HG02970 (cell line): ENCODE results near the gene DPH3.

Experiments used
- ATAC-seq: cut with Tn5 transposase; IDR thresholded peaks from one replicate; pipeline ENCODE4 v1.9.1; 2021; ENCODE audit warnings: mild to moderate bottlenecking, moderate library complexity, moderate number of reproducible peaks; ENCODE audit not compliant: unreplicated experiment, low FRiP score

The DPH3 gene

GRCh38 chr3:16258177-16258576, 6.6 kb downstream of the DPH3 start:
- no peak for ATAC-seq

- ATAC-seq, result no peak
Observed at GRCh38 chr3:16257309-16257708, 7.4 kb downstream of the DPH3 start.

- no peak for ATAC-seq
Observed at GRCh38 chr3:16255726-16256125, 9.0 kb downstream of the DPH3 start.

- no peak for ATAC-seq
Observed at GRCh38 chr3:16255326-16255725, 9.4 kb downstream of the DPH3 start.

- ATAC-seq, result no peak
Observed at GRCh38 chr3:16254916-16255315, 9.8 kb downstream of the DPH3 start.

- no peak for ATAC-seq
Observed at GRCh38 chr3:16253601-16254000, 11.1 kb downstream of the DPH3 start.

- ATAC-seq, result no peak
Observed at GRCh38 chr3:16252988-16253387, 11.8 kb downstream of the DPH3 start.

GRCh38 chr3:16252243-16252978, 12.3 kb downstream of the DPH3 start:
- ATAC-seq, result no peak

GRCh38 chr3:16251316-16252085, 13.2 kb downstream of the DPH3 start:
- no peak for ATAC-seq

- no peak for ATAC-seq
Observed at GRCh38 chr3:16249886-16250285, 14.9 kb downstream of the DPH3 start.

- no peak for ATAC-seq
Observed at GRCh38 chr3:16249336-16249735, 15.4 kb downstream of the DPH3 start.

- ATAC-seq, result no peak
Observed at GRCh38 chr3:16248556-16248955, 16.2 kb downstream of the DPH3 start.

GRCh38 chr3:16247282-16248061, 17.3 kb downstream of the DPH3 start:
- ATAC-seq, result peak; percentile 62

GRCh38 chr3:16245609-16246008, 19.1 kb downstream of the DPH3 start:
- no peak for ATAC-seq

GRCh38 chr3:16243706-16244490, 20.8 kb downstream of the DPH3 start:
- ATAC-seq, result no peak

GRCh38 chr3:16242177-16242576, 22.6 kb downstream of the DPH3 start:
- no peak for ATAC-seq

- no peak for ATAC-seq
Observed at GRCh38 chr3:16241225-16241624, 23.5 kb downstream of the DPH3 start.

GRCh38 chr3:16240229-16241023, 24.3 kb downstream of the DPH3 start:
- no peak for ATAC-seq

GRCh38 chr3:16239780-16240179, 25.0 kb downstream of the DPH3 start:
- ATAC-seq, result no peak
